Thyroid gland (tissue), 4 donors: Measurements from ENCODE around the gene ING4. TPM values are rescaled to one million over a fixed set of nuclear protein-coding genes. Genes with fewer than 3 reads are reported as not detected.

Experiments
- DNase-seq, 2 donors: peaks; one replicate each; pipeline ENCODE4 v3.0.0-alpha.2; 2019
- H3K27ac ChIP-seq, 3 donors: fragments of 200-600 bp; sonication (generic); 1 replicate in 2 of 3; 2 replicates in 1 of 3; pipeline ENCODE4 v1.5.1; 2016 to 2019; ENCODE audit warnings: mild to moderate bottlenecking in 1 of 3, moderate library complexity in 1 of 3
- H3K27me3 ChIP-seq: fragments of 200-600 bp; sonication (generic); one replicate; pipeline ENCODE4 v1.5.1; 2019
- H3K36me3 ChIP-seq, 2 donors: fragments of 200-600 bp; sonication (generic); one replicate each; pipeline ENCODE4 v1.5.1; 2016 to 2019
- H3K4me1 ChIP-seq, 2 donors: fragments of 200-600 bp; sonication (generic); one replicate each; pipeline ENCODE4 v1.5.1; 2017 to 2019
- H3K4me3 ChIP-seq, 3 donors: fragments of 200-600 bp; sonication (generic); replicated peaks in 1 of 3; 1 replicate in 2 of 3; 2 replicates in 1 of 3; pipeline ENCODE4 v1.5.1; 2016; ENCODE audit warnings: mild to moderate bottlenecking in 1 of 3
- H3K9me3 ChIP-seq: fragments of 200-600 bp; sonication (generic); one replicate; pipeline ENCODE4 v1.5.1; 2017
- CTCF ChIP-seq, 6 experiments: fragments of 200-600 bp in 3 of 6; fragments of 450-650 bp in 3 of 6; sonication (generic) in 3 of 6; IDR thresholded peaks; one replicate each; pipeline ENCODE4 v1.5.1; 2016 to 2019; ENCODE audit warnings: antibody characterized with exemption in 6 of 6, mild to moderate bottlenecking in 2 of 6, inconsistent platforms in 1 of 6, moderate library complexity in 1 of 6
- POLR2A ChIP-seq, 2 donors: fragments of 450-650 bp; IDR thresholded peaks; one replicate each; pipeline ENCODE4 v1.6.1; 2017; ENCODE audit warnings: antibody characterized with exemption in 2 of 2, mild to moderate bottlenecking in 2 of 2, moderate library complexity in 1 of 2
- WGBS, 2 donors: methylation state at CpG; one replicate each; pipeline ENCODE4 v1.1.5; 2017; 5-methylcytosine and 5-hydroxymethylcytosine counted together
- intact Hi-C: fragments of 100-400 bp; cut with DNase I; formaldehyde crosslinking; loops from one replicate; pipeline ENCODE4 v1.15.1; 2023
- total RNA-seq, 4 donors: library from RNA; depleted of rRNA; stranded (reverse); fragments of >200 nt; gene quantifications; one replicate each; pipeline ENCODE4 v1.2.3, GENCODE V29; 2016

The ING4 gene
- total RNA-seq, 4 donors from 2014 or later, result 52.7 to 85.1 (median 67.2) TPM

GRCh38 chr12:6697584-6698351, 34.8 kb upstream of the ING4 start:
- DNase-seq, result peak in 1 of 2 donors; percentile 28
- intact Hi-C loops, result loop anchor here (5.0 kb wide), 1 partner anchor 45 kb away; no protein-coding TSS in a partner anchor
- 71 to 72% methylated on average over 17 of the region's 17 CpGs for WGBS, 2 donors
- TF ChIP-seq POLR2A (IDR thresholded peaks at IDR 0.05) (no peak), CTCF (IDR thresholded peaks at IDR 0.05) (peak in 2 of 6 experiments; percentile 20 to 23)
- no peaks in the 10 kb centered on the region for H3K9me3 ChIP-seq
- peaks cover 16% of the 10 kb centered on the region for H3K27me3 ChIP-seq
- H3K27ac ChIP-seq, result no peak overlapping the region
- H3K4me1 ChIP-seq, result peaks cover 7 to 16% of the 10 kb centered on the region in 2 donors
- no peak overlapping the region for H3K4me3 ChIP-seq
- H3K36me3 ChIP-seq, result no peaks in the 10 kb centered on the region

- WGBS, 2 donors, result 76 to 86% methylated on average over 15 to 17 of the region's 17 CpGs
These were observed 34.0 kb upstream of the ING4 start for GRCh38 chr12:6696690-6697583.

GRCh38 chr12:6695313-6696045, 32.6 kb upstream of the ING4 start:
- Histone ChIP-seq H3K36me3 (no peaks in the 10 kb centered on the region), H3K4me1 (peaks cover 7 to 13% of the 10 kb centered on the region in 2 donors), H3K27ac (no peak overlapping the region), H3K9me3 (no peaks in the 10 kb centered on the region), H3K27me3 (peaks cover 7% of the 10 kb centered on the region), H3K4me3 (no peak overlapping the region)
- 65 to 75% methylated on average over 9 to 11 of the region's 11 CpGs for WGBS, 2 donors
- TF ChIP-seq POLR2A (IDR thresholded peaks at IDR 0.05), result no peak
- no peak for TF ChIP-seq CTCF (IDR thresholded peaks at IDR 0.05)
- no peak for DNase-seq
- intact Hi-C loops, result loop anchor here (5.0 kb wide), 1 partner anchor 43 kb away; no protein-coding TSS in a partner anchor

More at GRCh38 chr12:6696690-6697583, 34.0 kb upstream of the ING4 start:
- TF ChIP-seq POLR2A (IDR thresholded peaks at IDR 0.05) (no peak), CTCF (IDR thresholded peaks at IDR 0.05) (no peak)
- H3K4me1 ChIP-seq, result peaks cover 7 to 16% of the 10 kb centered on the region in 2 donors
- no peak overlapping the region for H3K4me3 ChIP-seq
- DNase-seq, result no peak
- no peak overlapping the region for H3K27ac ChIP-seq
- H3K36me3 ChIP-seq, result no peaks in the 10 kb centered on the region
- H3K9me3 ChIP-seq, result no peaks in the 10 kb centered on the region
- peaks cover 16% of the 10 kb centered on the region for H3K27me3 ChIP-seq
- intact Hi-C loops, result loop anchor here (5.0 kb wide), 1 partner anchor 45 kb away; no protein-coding TSS in a partner anchor

GRCh38 chr12:6694701-6695100, 31.8 kb upstream of the ING4 start:
- Histone ChIP-seq H3K9me3 (no peaks in the 10 kb centered on the region), H3K4me3 (no peak overlapping the region), H3K27me3 (no peaks in the 10 kb centered on the region), H3K4me1 (peaks cover 5 to 10% of the 10 kb centered on the region in 2 donors), H3K36me3 (no peaks in the 10 kb centered on the region), H3K27ac (no peak overlapping the region)
- TF ChIP-seq CTCF (IDR thresholded peaks at IDR 0.05) (no peak), POLR2A (IDR thresholded peaks at IDR 0.05) (no peak)
- DNase-seq, result no peak
- intact Hi-C loops, result loop anchor here (5.0 kb wide), 2 partner anchors 33 to 42 kb away; no protein-coding TSS in a partner anchor
- WGBS, 2 donors, result 78 to 85% methylated on average over 9 of the region's 9 CpGs
